Measurements from ENCODE around the gene AHNAK2.
"Not testable (repeated sequence)": the region's sequence is repeated elsewhere in the genome, so short reads cannot be mapped to it uniquely, and the experiment has no call there.

The AHNAK2 gene

DNA sequence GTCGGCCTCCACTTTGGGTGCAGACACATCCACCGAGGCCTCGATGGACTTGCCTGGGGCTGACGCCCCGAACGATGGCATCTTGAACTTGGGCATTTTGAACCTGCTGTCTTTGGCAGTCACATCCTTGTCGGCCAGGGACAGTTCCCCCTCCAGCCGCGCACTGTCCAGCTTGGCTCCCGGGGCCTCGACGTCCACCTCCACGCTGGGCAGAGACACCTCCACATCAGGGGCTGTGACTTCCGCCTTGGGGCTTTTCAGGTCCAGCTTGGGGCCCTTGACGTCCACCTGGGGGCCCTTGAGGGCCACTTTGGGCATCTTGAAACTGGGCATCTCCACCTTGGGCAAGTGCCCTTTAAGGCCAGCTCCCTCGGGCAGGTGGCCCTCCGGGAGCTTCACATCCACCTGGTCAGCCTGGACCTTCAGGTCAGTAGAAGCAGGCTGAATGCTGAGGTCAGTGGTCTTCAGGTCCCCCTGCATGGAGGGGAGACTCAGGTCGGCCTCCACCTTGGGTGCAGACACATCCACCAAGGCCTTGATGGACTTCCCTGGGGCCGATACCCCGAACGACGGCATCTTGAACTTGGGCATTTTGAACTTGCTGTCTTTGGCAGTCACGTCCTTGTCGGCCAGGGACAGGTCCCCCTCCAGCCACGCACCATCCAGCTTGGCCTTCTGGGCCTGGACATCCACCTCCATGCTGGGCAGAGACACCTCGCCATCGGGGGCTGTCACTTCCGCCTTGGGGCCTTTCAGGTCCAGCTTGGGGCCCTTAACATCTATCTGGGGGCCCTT lies 26.1 kb downstream of the AHNAK2 start:
- H3K27ac ChIP-seq (ENCODE audit: low read depth, low read length) = not testable (repeated sequence)

GRCh38 chr14:104950701-104951100 lies 27.5 kb downstream of the AHNAK2 start:
- not testable (repeated sequence) for H3K27me3 ChIP-seq (ENCODE audit: control insufficient read depth in 1 of 2, insufficient read depth in 2 of 2, low read length in 2 of 2); H3K36me3 ChIP-seq (ENCODE audit: control insufficient read depth in 1 of 2, insufficient read depth in 2 of 2, low read length in 2 of 2); H3K4me3 ChIP-seq (ENCODE audit: low read depth in 1 of 2, low read length in 2 of 2); H3K27ac ChIP-seq (ENCODE audit: low read depth, low read length); H3K9me3 ChIP-seq (ENCODE audit: control insufficient read depth in 1 of 2, low read length in 2 of 2); H3K4me1 ChIP-seq (ENCODE audit: control insufficient read depth in 1 of 2, insufficient read depth in 2 of 2, low read length in 2 of 2); H3K9ac ChIP-seq (ENCODE audit: low read depth in 1 of 2, low read length in 2 of 2)

More for the DNA sequence above, 26.1 kb downstream of the AHNAK2 start:
- not testable (repeated sequence) for H3K4me1 ChIP-seq (ENCODE audit: control insufficient read depth in 1 of 2, insufficient read depth in 2 of 2, low read length in 2 of 2); H3K9ac ChIP-seq (ENCODE audit: low read depth in 1 of 2, low read length in 2 of 2); H3K9me3 ChIP-seq (ENCODE audit: control insufficient read depth in 1 of 2, low read length in 2 of 2); H3K36me3 ChIP-seq (ENCODE audit: control insufficient read depth in 1 of 2, insufficient read depth in 2 of 2, low read length in 2 of 2); H3K4me3 ChIP-seq (ENCODE audit: low read depth in 1 of 2, low read length in 2 of 2)
- H3K27me3 ChIP-seq (ENCODE audit: control insufficient read depth in 1 of 2, insufficient read depth in 2 of 2, low read length in 2 of 2) = peaks cover 0 to 14% of the 10 kb centered on the region in 2 donors

- Histone ChIP-seq H3K4me1 (ENCODE audit: control insufficient read depth in 1 of 2, insufficient read depth in 2 of 2, low read length in 2 of 2) (no peaks in the 10 kb centered on the region), H3K9ac (ENCODE audit: low read depth in 1 of 2, low read length in 2 of 2) (no peak overlapping the region), H3K4me3 (ENCODE audit: low read depth in 1 of 2, low read length in 2 of 2) (no peak overlapping the region), H3K9me3 (ENCODE audit: control insufficient read depth in 1 of 2, low read length in 2 of 2) (no peaks in the 10 kb centered on the region), H3K27me3 (ENCODE audit: control insufficient read depth in 1 of 2, insufficient read depth in 2 of 2, low read length in 2 of 2) (no peaks in the 10 kb centered on the region), H3K27ac (ENCODE audit: low read depth, low read length) (no peak overlapping the region), H3K36me3 (ENCODE audit: control insufficient read depth in 1 of 2, insufficient read depth in 2 of 2, low read length in 2 of 2) (no peaks in the 10 kb centered on the region)
Measured at GRCh38 chr14:104950021-104950420, 28.2 kb downstream of the AHNAK2 start.

GRCh38 chr14:104949406-104949955 lies 28.7 kb downstream of the AHNAK2 start:
- not testable (repeated sequence) for H3K4me1 ChIP-seq (ENCODE audit: control insufficient read depth in 1 of 2, insufficient read depth in 2 of 2, low read length in 2 of 2); H3K9me3 ChIP-seq (ENCODE audit: control insufficient read depth in 1 of 2, low read length in 2 of 2); H3K27ac ChIP-seq (ENCODE audit: low read depth, low read length); H3K27me3 ChIP-seq (ENCODE audit: control insufficient read depth in 1 of 2, insufficient read depth in 2 of 2, low read length in 2 of 2); H3K9ac ChIP-seq (ENCODE audit: low read depth in 1 of 2, low read length in 2 of 2); H3K36me3 ChIP-seq (ENCODE audit: control insufficient read depth in 1 of 2, insufficient read depth in 2 of 2, low read length in 2 of 2); H3K4me3 ChIP-seq (ENCODE audit: low read depth in 1 of 2, low read length in 2 of 2)

GRCh38 chr14:104948736-104949031 lies 29.5 kb downstream of the AHNAK2 start:
- Histone ChIP-seq H3K27me3 (ENCODE audit: control insufficient read depth in 1 of 2, insufficient read depth in 2 of 2, low read length in 2 of 2) (no peaks in the 10 kb centered on the region), H3K4me1 (ENCODE audit: control insufficient read depth in 1 of 2, insufficient read depth in 2 of 2, low read length in 2 of 2) (no peaks in the 10 kb centered on the region), H3K4me3 (ENCODE audit: low read depth in 1 of 2, low read length in 2 of 2) (no peak overlapping the region), H3K9me3 (ENCODE audit: control insufficient read depth in 1 of 2, low read length in 2 of 2) (no peaks in the 10 kb centered on the region), H3K27ac (ENCODE audit: low read depth, low read length) (no peak overlapping the region), H3K36me3 (ENCODE audit: control insufficient read depth in 1 of 2, insufficient read depth in 2 of 2, low read length in 2 of 2) (no peaks in the 10 kb centered on the region), H3K9ac (ENCODE audit: low read depth in 1 of 2, low read length in 2 of 2) (no peak overlapping the region)

DNA sequence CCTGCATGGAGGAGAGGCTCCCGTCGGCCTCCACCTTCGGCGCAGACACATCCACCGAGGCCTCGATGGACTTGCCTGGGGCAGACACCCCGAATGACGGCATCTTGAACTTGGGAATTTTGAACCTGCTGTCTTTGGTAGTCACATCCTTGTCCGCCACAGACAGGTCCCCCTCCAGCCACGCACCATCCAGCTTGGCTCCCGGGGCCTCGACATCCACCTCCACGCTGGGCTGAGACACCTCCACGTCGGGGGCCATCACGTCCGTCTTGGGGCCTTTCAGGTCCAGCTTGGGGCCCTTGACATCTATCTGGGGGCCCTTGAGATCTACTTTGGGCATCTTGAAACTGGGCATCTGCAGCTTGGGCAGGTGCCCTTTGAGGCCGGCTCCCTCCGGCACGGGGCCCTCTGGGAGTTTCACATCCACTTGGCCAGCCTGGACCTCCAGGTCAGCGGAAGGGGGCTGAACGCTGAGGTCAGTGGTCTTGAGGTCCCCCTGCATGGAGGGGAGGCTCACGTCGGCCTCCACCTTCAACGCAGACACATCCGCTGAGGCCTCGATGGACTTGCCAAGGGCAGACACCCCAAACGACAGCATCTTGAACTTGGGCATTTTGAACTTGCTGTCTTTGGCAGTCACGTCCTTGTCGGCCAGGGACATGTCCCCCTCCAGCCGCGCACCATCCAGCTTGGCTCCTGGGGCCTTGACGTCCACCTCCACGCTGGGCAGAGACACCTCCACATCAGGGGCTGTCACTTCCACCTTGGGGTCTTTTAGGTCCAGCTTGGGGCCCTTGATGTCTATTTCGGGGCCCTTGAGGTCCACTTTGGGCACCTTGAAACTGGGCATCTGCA lies 30.1 kb downstream of the AHNAK2 start:
- H3K4me1 ChIP-seq (ENCODE audit: control insufficient read depth in 1 of 2, insufficient read depth in 2 of 2, low read length in 2 of 2); H3K36me3 ChIP-seq (ENCODE audit: control insufficient read depth in 1 of 2, insufficient read depth in 2 of 2, low read length in 2 of 2); H3K27ac ChIP-seq (ENCODE audit: low read depth, low read length); H3K27me3 ChIP-seq (ENCODE audit: control insufficient read depth in 1 of 2, insufficient read depth in 2 of 2, low read length in 2 of 2); H3K9me3 ChIP-seq (ENCODE audit: control insufficient read depth in 1 of 2, low read length in 2 of 2); H3K9ac ChIP-seq (ENCODE audit: low read depth in 1 of 2, low read length in 2 of 2); H3K4me3 ChIP-seq (ENCODE audit: low read depth in 1 of 2, low read length in 2 of 2): not testable (repeated sequence)

DNA sequence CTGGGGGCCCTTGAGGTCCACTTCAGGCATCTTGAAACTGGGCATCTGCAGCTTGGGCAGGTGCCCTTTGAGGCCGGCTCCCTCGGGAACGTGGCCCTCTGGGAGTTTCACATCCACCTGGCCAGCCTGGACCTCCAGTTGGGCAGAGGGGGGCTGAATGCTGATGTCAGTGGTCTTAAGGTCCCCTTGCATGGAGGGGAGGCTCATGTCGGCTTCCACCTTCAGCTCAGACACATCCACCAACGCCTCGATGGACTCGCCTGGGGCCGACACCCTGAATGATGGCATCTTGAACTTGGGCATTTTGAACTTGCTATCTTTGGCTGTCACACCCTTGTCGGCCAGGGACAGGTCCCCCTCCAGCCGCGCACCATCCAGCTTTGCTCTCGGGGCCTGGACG lies 31.0 kb downstream of the AHNAK2 start:
- not testable (repeated sequence) for H3K4me3 ChIP-seq (ENCODE audit: low read depth in 1 of 2, low read length in 2 of 2); H3K9ac ChIP-seq (ENCODE audit: low read depth in 1 of 2, low read length in 2 of 2); H3K27ac ChIP-seq (ENCODE audit: low read depth, low read length); H3K27me3 ChIP-seq (ENCODE audit: control insufficient read depth in 1 of 2, insufficient read depth in 2 of 2, low read length in 2 of 2); H3K4me1 ChIP-seq (ENCODE audit: control insufficient read depth in 1 of 2, insufficient read depth in 2 of 2, low read length in 2 of 2); H3K9me3 ChIP-seq (ENCODE audit: control insufficient read depth in 1 of 2, low read length in 2 of 2); H3K36me3 ChIP-seq (ENCODE audit: control insufficient read depth in 1 of 2, insufficient read depth in 2 of 2, low read length in 2 of 2)

DNA sequence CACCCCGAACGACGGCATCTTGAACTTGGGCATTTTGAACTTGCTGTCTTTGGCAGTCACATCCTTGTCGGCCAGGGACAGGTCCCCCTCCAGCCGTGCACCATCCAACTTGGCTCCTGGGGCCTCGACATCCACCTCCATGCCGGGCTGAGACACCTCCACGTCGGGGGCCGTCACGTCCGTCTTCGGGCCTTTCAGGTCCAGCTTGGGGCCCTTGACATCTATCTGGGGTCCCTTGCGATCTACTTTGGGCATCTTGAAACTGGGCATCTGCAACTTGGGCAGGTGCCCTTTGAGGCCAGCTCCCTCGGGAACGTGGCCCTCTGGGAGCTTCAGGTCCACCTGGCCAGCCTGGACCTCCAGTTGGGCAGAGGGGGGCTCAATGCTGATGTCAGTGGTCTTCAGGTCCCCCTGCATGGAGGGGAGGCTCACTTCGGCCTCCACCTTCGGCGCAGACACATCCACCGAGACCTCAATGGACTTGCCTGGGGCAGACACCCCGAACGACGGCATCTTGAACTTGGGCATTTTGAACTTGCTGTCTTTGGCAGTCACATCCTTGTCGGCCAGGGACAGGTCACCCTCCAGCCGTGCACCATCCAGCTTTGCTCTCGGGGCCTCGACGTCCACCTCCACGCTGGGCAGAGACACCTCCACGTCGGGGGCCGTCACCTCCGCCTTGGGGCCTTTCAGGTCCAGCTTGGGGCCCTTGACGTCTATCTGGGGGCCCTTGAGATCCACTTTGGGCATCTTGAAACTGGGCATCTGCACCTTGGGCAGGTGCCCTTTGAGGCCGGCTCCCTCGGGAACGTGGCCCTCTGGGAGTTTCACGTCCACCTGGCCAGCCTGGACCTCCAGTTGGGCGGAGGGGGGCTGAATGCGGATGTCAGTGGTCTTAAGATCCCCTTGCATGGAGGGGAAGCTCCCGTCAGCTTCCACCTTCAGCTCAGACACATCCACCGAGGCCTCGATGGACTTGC lies 31.9 kb downstream of the AHNAK2 start:
- H3K36me3 ChIP-seq (ENCODE audit: control insufficient read depth in 1 of 2, insufficient read depth in 2 of 2, low read length in 2 of 2); H3K4me1 ChIP-seq (ENCODE audit: control insufficient read depth in 1 of 2, insufficient read depth in 2 of 2, low read length in 2 of 2); H3K4me3 ChIP-seq (ENCODE audit: low read depth in 1 of 2, low read length in 2 of 2); H3K9ac ChIP-seq (ENCODE audit: low read depth in 1 of 2, low read length in 2 of 2); H3K9me3 ChIP-seq (ENCODE audit: control insufficient read depth in 1 of 2, low read length in 2 of 2); H3K27ac ChIP-seq (ENCODE audit: low read depth, low read length); H3K27me3 ChIP-seq (ENCODE audit: control insufficient read depth in 1 of 2, insufficient read depth in 2 of 2, low read length in 2 of 2): not testable (repeated sequence)

DNA sequence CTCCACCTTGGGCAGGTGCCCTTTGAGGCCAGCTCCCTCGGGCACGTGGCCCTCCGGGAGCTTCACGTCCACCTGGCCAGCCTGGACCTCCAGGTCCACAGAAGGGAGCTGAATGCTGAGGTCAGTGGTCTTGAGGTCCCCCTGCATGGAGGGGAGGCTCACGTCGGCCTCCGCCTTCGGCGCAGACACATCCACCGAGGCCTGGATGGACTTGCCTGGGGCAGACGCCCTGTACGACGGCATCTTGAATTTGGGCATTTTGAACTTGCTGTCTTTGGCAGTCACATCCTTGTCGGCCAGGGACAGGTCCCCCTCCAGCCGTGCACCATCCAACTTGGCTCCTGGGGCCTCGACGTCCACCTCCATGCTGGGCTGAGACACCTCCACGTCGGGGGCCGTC lies 32.9 kb downstream of the AHNAK2 start:
- not testable (repeated sequence) for H3K9ac ChIP-seq (ENCODE audit: low read depth in 1 of 2, low read length in 2 of 2); H3K27ac ChIP-seq (ENCODE audit: low read depth, low read length); H3K36me3 ChIP-seq (ENCODE audit: control insufficient read depth in 1 of 2, insufficient read depth in 2 of 2, low read length in 2 of 2); H3K9me3 ChIP-seq (ENCODE audit: control insufficient read depth in 1 of 2, low read length in 2 of 2); H3K4me1 ChIP-seq (ENCODE audit: control insufficient read depth in 1 of 2, insufficient read depth in 2 of 2, low read length in 2 of 2); H3K4me3 ChIP-seq (ENCODE audit: low read depth in 1 of 2, low read length in 2 of 2); H3K27me3 ChIP-seq (ENCODE audit: control insufficient read depth in 1 of 2, insufficient read depth in 2 of 2, low read length in 2 of 2)

All from duodenal mucosa (tissue), 2 donors.